Measurements from ENCODE around the gene TADA3. TPM values are rescaled to one million over a fixed set of nuclear protein-coding genes. Genes with fewer than 3 reads are reported as not detected.
A peak's percentile ranks its signal among the peaks of the same experiment; 100 is the strongest.

The TADA3 gene
- total and polyA plus RNA-seq, 9 of the 15 experiments (the other 6 are each of a cell fraction or from before 2014, with no cell fraction given): 4.1 to 110 (median 74.8) TPM

- TF ChIP-seq MLX (CRISPR knock-in tag; conservative IDR thresholded peaks at IDR 0.05) (no peak), PCBP2 (IDR thresholded peaks at IDR 0.05; ENCODE audit: low read depth, low read length, poor library complexity, severe bottlenecking) (no peak), NFXL1 (CRISPR knock-in tag; IDR thresholded peaks at IDR 0.05) (no peak), ZNF639 (CRISPR knock-in tag; conservative IDR thresholded peaks at IDR 0.05 in 1 of 2, IDR thresholded peaks at IDR 0.05 in 1 of 2) (no peak), RFX7 (CRISPR knock-in tag; IDR thresholded peaks at IDR 0.05) (no peak), HDAC1 (IDR thresholded peaks at IDR 0.05) (no peak), COPS2 (conservative IDR thresholded peaks at IDR 0.05) (no peak), TCF3 (CRISPR knock-in tag; IDR thresholded peaks at IDR 0.05) (no peak), NFIC (IDR thresholded peaks at IDR 0.05) (peak; percentile 44), TOE1 (IDR thresholded peaks at IDR 0.05; ENCODE audit: borderline replicate concordance) (peak; percentile 91), TOE1 (CRISPR knock-in tag; IDR thresholded peaks at IDR 0.05; ENCODE audit: borderline replicate concordance, low read depth) (no peak), BHLHE40 (IDR thresholded peaks at IDR 0.05; ENCODE audit: low read length) (peak; percentile 58), GATAD2B (IDR thresholded peaks at IDR 0.05; ENCODE audit: borderline replicate concordance) (no peak), L3MBTL2 (IDR thresholded peaks at IDR 0.05) (no peak), CREB5 (CRISPR knock-in tag; IDR thresholded peaks at IDR 0.05) (no peak), JUND (IDR thresholded peaks at IDR 0.05; ENCODE audit: borderline replicate concordance, low read depth, low read length) (no peak), JUND (tag; IDR thresholded peaks at IDR 0.05; ENCODE audit: borderline replicate concordance, low read depth, low read length) (no peak)
- TF ChIP-seq, protein P1, sequence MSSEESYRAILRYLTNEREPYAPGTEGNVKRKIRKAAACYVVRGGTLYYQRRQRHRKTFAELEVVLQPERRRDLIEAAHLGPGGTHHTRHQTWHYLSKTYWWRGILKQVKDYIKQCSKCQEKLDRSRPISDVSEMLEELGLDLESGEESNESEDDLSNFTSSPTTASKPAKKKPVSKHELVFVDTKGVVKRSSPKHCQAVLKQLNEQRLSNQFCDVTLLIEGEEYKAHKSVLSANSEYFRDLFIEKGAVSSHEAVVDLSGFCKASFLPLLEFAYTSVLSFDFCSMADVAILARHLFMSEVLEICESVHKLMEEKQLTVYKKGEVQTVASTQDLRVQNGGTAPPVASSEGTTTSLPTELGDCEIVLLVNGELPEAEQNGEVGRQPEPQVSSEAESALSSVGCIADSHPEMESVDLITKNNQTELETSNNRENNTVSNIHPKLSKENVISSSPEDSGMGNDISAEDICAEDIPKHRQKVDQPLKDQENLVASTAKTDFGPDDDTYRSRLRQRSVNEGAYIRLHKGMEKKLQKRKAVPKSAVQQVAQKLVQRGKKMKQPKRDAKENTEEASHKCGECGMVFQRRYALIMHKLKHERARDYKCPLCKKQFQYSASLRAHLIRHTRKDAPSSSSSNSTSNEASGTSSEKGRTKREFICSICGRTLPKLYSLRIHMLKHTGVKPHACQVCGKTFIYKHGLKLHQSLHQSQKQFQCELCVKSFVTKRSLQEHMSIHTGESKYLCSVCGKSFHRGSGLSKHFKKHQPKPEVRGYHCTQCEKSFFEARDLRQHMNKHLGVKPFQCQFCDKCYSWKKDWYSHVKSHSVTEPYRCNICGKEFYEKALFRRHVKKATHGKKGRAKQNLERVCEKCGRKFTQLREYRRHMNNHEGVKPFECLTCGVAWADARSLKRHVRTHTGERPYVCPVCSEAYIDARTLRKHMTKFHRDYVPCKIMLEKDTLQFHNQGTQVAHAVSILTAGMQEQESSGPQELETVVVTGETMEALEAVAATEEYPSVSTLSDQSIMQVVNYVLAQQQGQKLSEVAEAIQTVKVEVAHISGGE (CRISPR knock-in tag; IDR thresholded peaks at IDR 0.05): no peak
- TF ChIP-seq, protein P2, sequence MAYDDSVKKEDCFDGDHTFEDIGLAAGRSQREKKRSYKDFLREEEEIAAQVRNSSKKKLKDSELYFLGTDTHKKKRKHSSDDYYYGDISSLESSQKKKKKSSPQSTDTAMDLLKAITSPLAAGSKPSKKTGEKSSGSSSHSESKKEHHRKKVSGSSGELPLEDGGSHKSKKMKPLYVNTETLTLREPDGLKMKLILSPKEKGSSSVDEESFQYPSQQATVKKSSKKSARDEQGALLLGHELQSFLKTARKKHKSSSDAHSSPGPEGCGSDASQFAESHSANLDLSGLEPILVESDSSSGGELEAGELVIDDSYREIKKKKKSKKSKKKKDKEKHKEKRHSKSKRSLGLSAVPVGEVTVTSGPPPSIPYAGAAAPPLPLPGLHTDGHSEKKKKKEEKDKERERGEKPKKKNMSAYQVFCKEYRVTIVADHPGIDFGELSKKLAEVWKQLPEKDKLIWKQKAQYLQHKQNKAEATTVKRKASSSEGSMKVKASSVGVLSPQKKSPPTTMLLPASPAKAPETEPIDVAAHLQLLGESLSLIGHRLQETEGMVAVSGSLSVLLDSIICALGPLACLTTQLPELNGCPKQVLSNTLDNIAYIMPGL (CRISPR knock-in tag; IDR thresholded peaks at IDR 0.05): no peak
Observed at GRCh38 chr3:9770276-9770812, 21.9 kb downstream of the TADA3 start (continued).

All from K562 (cell line).